HEK293T (cell line): ENCODE measurements around the gene ENHO.

Source experiments
- ARNT ChIP-seq: fragments of 450-650 bp; IDR thresholded peaks from 2 replicates; pipeline ENCODE4 v1.6.1; 2017; ENCODE audit warnings: mild to moderate bottlenecking
- BHLHE40 ChIP-seq: fragments of 450-650 bp; IDR thresholded peaks from 2 replicates; pipeline ENCODE4 v1.6.1; 2016; ENCODE audit warnings: mild to moderate bottlenecking, moderate library complexity, borderline replicate concordance
- CTBP1 ChIP-seq: fragments of 450-650 bp; IDR thresholded peaks from 2 replicates; pipeline ENCODE4 v1.6.1; 2016; ENCODE audit warnings: borderline replicate concordance
- ELF4 ChIP-seq: fragments of 450-650 bp; IDR thresholded peaks from 2 replicates; pipeline ENCODE4 v1.6.1; 2017; ENCODE audit warnings: antibody characterized with exemption
- FOXA1 ChIP-seq: fragments of 450-650 bp; IDR thresholded peaks from 2 replicates; pipeline ENCODE4 v1.6.1; 2016; ENCODE audit warnings: mild to moderate bottlenecking
- FOXK2 ChIP-seq: fragments of 450-650 bp; IDR thresholded peaks from 2 replicates; pipeline ENCODE4 v1.6.1; 2016; ENCODE audit warnings: mild to moderate bottlenecking
- FOXM1 ChIP-seq: fragments of 450-650 bp; IDR thresholded peaks from 2 replicates; pipeline ENCODE4 v1.6.1; 2017; ENCODE audit warnings: mild to moderate bottlenecking, borderline replicate concordance
- HDGF ChIP-seq: fragments of 450-650 bp; IDR thresholded peaks from 2 replicates; pipeline ENCODE4 v1.6.1; 2017; ENCODE audit warnings: antibody characterized with exemption, borderline replicate concordance
- L3MBTL2 ChIP-seq: fragments of 450-650 bp; conservative IDR thresholded peaks from 2 replicates; pipeline ENCODE4 v1.6.1; 2016; ENCODE audit warnings: mild to moderate bottlenecking
- NFRKB ChIP-seq: fragments of 450-650 bp; IDR thresholded peaks from 2 replicates; pipeline ENCODE4 v1.6.1; 2016; ENCODE audit warnings: mild to moderate bottlenecking, moderate library complexity
- SP1 ChIP-seq: fragments of 450-650 bp; IDR thresholded peaks from 2 replicates; pipeline ENCODE4 v1.6.1; 2017
- SUZ12 ChIP-seq: fragments of 450-650 bp; IDR thresholded peaks from 2 replicates; pipeline ENCODE4 v1.6.1; 2016; ENCODE audit warnings: mild to moderate bottlenecking
- TARDBP ChIP-seq: fragments of 450-650 bp; IDR thresholded peaks from 2 replicates; pipeline ENCODE4 v1.6.1; 2016
- ZNF384 ChIP-seq: fragments of 450-650 bp; IDR thresholded peaks from 2 replicates; pipeline ENCODE4 v1.6.1; 2016

- TF ChIP-seq TARDBP (no peak), ARNT (no peak), FOXA1 (no peak), SUZ12 (no peak), FOXM1 (no peak), BHLHE40 (no peak), CTBP1 (no peak), FOXK2 (no peak), ZNF384 (no peak), NFRKB (no peak), SP1 (no peak), ELF4 (no peak), L3MBTL2 (no peak), HDGF (no peak)
These were observed 30.7 kb downstream of the ENHO start for GRCh38 chr9:34492051-34492450.
